Measurements from ENCODE around the gene LRP6. TPM values are rescaled to one million over a fixed set of nuclear protein-coding genes. Genes with fewer than 3 reads are reported as not detected.

LRP6 gene
- total and polyA plus RNA-seq, 11 donors: 3.7 to 29.6 (median 16.9) TPM

GRCh38 chr12:12240662-12241340 lies 26.0 kb downstream of the LRP6 start:
- TF ChIP-seq POLR2A (IDR thresholded peaks at IDR 0.05): no peak
- TF ChIP-seq, protein P1, sequence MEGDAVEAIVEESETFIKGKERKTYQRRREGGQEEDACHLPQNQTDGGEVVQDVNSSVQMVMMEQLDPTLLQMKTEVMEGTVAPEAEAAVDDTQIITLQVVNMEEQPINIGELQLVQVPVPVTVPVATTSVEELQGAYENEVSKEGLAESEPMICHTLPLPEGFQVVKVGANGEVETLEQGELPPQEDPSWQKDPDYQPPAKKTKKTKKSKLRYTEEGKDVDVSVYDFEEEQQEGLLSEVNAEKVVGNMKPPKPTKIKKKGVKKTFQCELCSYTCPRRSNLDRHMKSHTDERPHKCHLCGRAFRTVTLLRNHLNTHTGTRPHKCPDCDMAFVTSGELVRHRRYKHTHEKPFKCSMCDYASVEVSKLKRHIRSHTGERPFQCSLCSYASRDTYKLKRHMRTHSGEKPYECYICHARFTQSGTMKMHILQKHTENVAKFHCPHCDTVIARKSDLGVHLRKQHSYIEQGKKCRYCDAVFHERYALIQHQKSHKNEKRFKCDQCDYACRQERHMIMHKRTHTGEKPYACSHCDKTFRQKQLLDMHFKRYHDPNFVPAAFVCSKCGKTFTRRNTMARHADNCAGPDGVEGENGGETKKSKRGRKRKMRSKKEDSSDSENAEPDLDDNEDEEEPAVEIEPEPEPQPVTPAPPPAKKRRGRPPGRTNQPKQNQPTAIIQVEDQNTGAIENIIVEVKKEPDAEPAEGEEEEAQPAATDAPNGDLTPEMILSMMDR (IDR thresholded peaks at IDR 0.05): no peak
- WGBS, 4 donors: 66 to 72% (median 70%) methylated on average over 5 of the region's 5 CpGs
- H3K4me1 ChIP-seq: peaks cover 0 to 42% (median 10%) of the 10 kb centered on the region in 12 donors
- no peaks in the 10 kb centered on the region for H3K27me3 ChIP-seq
- peak overlapping the region in 5 of 12 donors; percentile 1 to 21 (median 14) for H3K27ac ChIP-seq
- DNase-seq: no peak
- ATAC-seq: peak in 2 of 4 donors; percentile 64 to 76
- no peak overlapping the region for H3K4me3 ChIP-seq
- peaks cover 0 to 12% (median 0%) of the 10 kb centered on the region in 12 donors for H3K9me3 ChIP-seq
- H3K36me3 ChIP-seq: peaks cover 0 to 11% (median 0%) of the 10 kb centered on the region in 9 donors
- intact Hi-C loops (cut with DNase I): no loop called here

GRCh38 chr12:12239127-12239526 lies 27.7 kb downstream of the LRP6 start:
- peak overlapping the region in 11 of 12 donors; percentile 6 to 61 (median 32) for H3K27ac ChIP-seq
- intact Hi-C loops (cut with DNase I): no loop called here
- H3K4me3 ChIP-seq: no peak overlapping the region
- peaks cover 0 to 16% (median 0%) of the 10 kb centered on the region in 12 donors for H3K9me3 ChIP-seq
- DNase-seq (no peak), ATAC-seq (peak in 1 of 4 donors; percentile 66)
- peaks cover 0 to 10% (median 0%) of the 10 kb centered on the region in 9 donors for H3K36me3 ChIP-seq
- H3K27me3 ChIP-seq: no peaks in the 10 kb centered on the region
- peaks cover 0 to 42% (median 10%) of the 10 kb centered on the region in 12 donors for H3K4me1 ChIP-seq
- no peak for TF ChIP-seq POLR2A (IDR thresholded peaks at IDR 0.05)
- TF ChIP-seq, protein P1 (IDR thresholded peaks at IDR 0.05): no peak
- WGBS, 4 donors: 50 to 65% (median 52%) methylated on average over 2 of the region's 2 CpGs

- TF ChIP-seq, protein P1 (IDR thresholded peaks at IDR 0.05): no peak
- TF ChIP-seq POLR2A (IDR thresholded peaks at IDR 0.05): no peak
- peak overlapping the region in 10 of 12 donors; percentile 6 to 61 (median 28) for H3K27ac ChIP-seq
- ATAC-seq (no peak), DNase-seq (no peak)
- H3K9me3 ChIP-seq: peaks cover 0 to 16% (median 0%) of the 10 kb centered on the region in 12 donors
- intact Hi-C loops (cut with DNase I): no loop called here
- H3K27me3 ChIP-seq: no peaks in the 10 kb centered on the region
- H3K4me3 ChIP-seq: no peak overlapping the region
- WGBS, 4 donors: 86 to 93% (median 90%) methylated on average over 4 of the region's 4 CpGs
- H3K4me1 ChIP-seq: peaks cover 0 to 42% (median 10%) of the 10 kb centered on the region in 12 donors
- H3K36me3 ChIP-seq: peaks cover 0 to 5% (median 0%) of the 10 kb centered on the region in 9 donors
These were observed 28.2 kb downstream of the LRP6 start for GRCh38 chr12:12238605-12239004.

DNA sequence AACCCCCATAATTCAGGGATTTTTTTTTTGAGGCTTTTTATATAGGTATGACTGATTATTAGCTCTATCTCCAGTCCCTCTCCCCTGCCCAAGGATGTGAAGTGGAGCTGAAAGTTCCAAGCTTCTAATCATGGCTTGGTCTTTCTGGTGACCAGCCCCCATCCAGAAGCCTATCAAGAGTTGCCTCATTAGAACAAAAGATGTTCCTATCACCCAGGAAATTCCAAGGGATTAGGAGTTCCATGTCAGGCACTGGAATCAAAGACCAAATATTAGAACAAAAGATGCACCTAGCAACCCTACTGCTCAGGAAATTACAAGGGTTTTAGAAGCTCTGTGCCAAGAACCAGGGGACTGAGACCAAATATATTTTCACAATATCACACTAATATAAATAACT lies 29.9 kb downstream of the LRP6 start:
- Histone ChIP-seq H3K4me3 (no peak overlapping the region), H3K27me3 (no peaks in the 10 kb centered on the region), H3K9me3 (peaks cover 0 to 16% (median 0%) of the 10 kb centered on the region in 12 donors), H3K4me1 (peaks cover 0 to 32% (median 6%) of the 10 kb centered on the region in 12 donors), H3K27ac (peak overlapping the region in 1 of 12 donors; percentile 3), H3K36me3 (no peaks in the 10 kb centered on the region)
- DNase-seq (no peak), ATAC-seq (no peak)
- intact Hi-C loops (cut with DNase I): no loop called here
- TF ChIP-seq, protein P1 (IDR thresholded peaks at IDR 0.05): no peak
